GM18508 (cell line): Measurements from ENCODE around the gene ILKAP.

Source experiments
- ATAC-seq: cut with Tn5 transposase; IDR thresholded peaks from one replicate; pipeline ENCODE4 v1.9.1; 2021; ENCODE audit warnings: moderate number of reproducible peaks; ENCODE audit not compliant: insufficient read depth, unreplicated experiment

The ILKAP gene

DNA sequence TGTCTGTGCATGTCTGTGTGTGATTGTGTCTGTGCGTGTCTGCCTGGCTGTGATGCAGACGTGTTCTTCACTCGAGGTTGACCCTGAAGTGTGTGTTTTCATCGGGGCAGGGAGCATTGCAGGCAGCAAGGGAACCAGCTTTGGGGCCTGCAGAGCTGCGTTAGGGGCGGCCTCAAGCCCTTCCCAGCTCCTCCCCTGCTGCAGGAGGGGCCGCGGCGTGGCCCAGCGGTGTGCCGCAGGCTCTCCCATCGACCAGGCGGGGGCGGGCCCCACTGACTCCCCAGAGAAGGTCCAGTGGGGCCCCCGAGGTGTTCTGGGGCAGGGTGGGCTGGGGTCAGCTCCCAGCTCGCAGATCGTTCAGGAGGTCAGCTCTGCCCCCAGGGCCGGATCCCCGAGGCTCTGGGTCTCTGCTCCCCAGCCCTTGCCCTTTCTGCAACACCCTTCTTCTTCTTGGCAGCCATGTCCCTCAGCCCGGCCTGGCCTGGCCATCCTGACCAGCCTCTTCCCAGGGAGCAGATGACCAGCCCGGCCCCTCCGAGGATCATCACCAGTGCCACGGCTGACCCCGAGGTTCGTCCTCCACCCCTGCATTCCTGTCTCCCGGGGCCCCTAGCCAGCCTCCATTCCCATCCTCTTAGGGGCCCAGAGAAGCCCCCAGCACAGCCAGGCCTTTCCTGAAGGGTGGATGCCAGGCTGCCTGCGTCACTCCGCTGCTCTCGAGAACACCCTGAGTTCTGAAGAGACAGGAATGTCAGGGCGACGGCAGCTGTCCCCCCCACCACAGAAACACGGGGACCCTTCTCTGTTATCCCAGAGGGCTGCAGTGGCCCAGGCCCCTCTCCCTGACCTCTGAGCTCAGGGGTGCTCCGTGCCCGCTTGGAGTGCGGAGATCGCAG lies 76.1 kb downstream of the ILKAP start:
- no peak for ATAC-seq

DNA sequence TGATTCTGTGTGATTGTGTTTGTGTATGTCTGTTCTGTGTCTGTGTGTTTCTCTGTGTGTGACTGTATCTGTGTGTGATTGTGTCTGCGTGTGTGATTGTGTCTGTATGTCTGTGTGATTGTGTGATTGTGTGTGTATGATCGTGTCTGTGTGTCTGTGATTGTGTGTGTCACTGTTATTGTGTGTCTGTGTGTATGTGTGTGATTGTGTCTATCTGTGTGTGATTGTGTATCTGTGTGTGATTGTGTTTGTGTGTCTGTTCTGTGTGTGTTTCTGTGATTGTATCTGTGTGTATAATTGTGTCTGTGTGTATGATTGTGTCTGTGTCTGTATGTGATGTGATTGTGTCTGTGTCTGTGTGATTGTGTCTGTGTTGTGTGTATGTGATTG lies 76.7 kb downstream of the ILKAP start:
- ATAC-seq: no peak

DNA sequence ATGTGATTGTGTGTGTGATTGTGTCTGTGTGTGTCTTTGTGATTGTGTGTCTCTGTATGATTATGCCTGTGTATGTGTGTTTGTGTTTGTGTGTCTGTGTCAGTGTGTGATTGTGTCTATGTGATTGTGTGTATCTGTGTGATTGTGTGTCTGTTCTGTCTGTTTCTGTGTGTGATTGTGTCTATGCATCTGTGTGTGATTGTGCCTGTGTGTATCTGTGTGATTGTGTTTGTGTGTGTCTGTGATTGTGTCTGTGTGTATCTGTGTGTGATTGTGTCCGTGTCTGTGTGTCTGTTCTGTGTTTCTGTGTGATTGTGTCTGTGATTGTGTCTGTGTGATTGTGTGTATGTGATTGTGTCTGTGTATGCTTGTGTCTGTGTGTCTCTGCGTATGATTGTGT lies 77.2 kb downstream of the ILKAP start:
- ATAC-seq: no peak

DNA sequence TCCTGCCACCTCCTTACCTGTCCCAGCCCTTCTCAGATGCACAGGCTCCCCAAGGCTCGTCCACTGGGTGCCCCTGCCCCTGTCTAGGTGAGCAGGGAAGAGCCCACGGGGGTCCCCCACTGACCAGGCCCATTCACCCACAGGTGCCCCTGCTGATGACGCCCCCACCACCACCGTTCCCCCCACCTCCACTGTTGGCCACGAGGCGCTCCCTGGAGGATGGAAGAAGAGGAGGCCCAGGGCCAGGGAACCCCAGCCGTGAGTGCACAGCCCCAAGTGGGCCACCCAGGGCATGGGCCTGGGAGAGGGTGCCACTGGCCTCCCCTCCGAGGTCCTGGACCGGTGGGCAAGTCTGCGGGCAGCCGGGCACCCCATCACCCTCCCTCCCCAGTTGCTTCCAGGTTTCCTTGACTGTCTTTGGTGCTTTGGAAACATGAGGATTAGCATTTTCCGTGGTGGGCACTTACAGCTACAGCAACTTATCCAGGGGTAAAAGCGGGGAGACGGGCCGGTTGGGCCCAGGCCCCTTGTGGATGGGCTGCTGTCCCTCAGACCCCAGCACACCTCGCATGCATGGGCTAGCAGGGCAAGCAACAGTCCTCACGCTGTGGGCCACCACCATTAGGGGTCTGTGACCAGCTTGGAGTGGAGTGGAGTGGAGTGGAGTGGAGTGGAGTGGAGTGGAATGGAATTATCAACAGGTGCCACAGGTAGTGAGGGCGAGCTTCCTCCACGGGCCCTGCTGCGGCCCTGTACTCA lies 78.2 kb downstream of the ILKAP start:
- no peak for ATAC-seq

DNA sequence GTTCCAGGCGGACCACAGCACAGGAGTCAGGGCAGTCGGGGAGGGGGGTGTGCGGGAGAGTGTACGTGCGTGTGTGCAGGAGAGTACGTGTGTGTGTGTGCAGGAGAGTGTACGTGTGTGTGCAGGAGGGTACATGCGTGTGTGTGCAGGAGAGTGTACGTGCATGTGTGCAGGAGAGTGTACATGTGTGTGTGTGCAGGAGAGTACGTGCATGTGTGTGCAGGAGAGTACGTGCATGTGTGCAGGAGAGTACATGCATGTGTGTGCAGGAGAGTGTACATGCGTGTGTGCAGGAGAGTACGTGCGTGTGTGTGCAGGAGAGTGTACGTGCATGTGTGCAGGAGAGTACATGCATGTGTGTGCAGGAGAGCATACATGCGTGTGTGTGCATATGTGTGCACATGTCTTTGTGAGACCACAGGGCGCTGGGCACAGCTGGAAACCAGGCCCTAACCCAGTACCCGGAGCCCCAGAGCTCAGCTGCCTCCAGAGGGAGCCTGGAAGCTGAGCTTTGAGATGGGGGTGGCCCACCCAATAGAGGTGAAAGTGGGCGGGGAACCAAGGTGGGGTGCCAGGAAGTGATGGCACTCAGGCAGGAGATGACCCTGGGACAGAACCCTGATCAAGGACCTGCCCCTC lies 78.9 kb downstream of the ILKAP start:
- no peak for ATAC-seq

DNA sequence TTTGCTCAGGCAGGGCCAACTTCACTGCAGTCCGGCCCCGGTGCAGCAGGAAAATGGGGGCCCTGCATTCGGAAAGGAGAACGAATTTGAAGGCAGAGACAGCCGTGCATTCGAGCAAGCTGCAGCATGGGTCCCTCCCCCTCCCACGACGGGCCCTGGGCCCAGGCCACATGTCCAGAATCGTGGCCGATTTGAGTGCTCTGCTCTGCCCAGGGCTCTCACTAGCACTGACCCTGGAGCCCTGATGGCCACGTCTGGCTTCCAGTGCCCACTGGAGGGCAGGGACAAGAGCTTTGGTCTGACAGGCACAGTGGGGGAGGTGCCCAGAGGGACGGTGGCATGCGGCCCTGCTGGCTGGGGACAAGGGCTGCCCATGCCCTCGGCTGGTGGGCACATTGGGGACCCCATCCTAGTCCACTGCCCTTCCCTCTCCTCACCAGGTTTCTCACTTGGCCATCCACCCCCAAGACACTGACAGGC lies 79.5 kb downstream of the ILKAP start:
- ATAC-seq: no peak

DNA sequence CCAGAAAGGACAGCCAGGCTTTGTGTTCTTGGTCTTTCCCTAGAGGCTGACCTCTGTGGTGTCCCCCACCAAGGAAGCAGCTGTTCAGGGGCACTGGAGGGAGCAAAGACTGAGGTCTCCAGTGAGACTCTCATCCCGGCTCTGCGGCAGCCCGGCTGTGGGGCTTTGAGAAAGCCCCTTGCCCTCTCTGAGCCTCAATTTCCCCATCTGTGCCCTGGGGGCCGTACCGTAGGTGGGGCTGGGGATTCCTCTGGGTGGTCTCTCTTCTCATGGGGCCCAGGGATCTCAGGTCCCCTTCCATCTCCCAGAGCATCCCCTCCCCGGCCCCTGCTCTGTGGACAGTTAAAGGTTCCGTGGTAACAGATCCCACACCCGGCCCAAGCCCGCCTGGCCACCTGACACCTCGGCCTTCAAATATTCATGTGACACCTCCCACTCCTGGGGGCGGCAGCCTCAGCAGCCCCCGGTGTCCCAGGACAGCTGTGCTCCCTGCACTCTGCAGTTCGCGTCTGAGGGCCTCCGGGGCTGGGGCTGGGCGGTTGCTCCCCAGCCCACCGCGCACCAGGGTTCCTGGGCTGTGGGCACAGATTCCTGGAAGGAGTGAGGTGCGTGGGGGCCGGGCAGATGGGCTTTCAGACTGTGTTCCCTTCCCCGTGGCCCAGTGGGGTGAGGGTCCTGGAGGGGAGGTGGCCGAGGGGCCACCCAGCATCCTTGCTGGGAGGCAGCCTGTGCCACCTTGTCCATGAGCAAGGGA lies 80.1 kb downstream of the ILKAP start:
- ATAC-seq: no peak

DNA sequence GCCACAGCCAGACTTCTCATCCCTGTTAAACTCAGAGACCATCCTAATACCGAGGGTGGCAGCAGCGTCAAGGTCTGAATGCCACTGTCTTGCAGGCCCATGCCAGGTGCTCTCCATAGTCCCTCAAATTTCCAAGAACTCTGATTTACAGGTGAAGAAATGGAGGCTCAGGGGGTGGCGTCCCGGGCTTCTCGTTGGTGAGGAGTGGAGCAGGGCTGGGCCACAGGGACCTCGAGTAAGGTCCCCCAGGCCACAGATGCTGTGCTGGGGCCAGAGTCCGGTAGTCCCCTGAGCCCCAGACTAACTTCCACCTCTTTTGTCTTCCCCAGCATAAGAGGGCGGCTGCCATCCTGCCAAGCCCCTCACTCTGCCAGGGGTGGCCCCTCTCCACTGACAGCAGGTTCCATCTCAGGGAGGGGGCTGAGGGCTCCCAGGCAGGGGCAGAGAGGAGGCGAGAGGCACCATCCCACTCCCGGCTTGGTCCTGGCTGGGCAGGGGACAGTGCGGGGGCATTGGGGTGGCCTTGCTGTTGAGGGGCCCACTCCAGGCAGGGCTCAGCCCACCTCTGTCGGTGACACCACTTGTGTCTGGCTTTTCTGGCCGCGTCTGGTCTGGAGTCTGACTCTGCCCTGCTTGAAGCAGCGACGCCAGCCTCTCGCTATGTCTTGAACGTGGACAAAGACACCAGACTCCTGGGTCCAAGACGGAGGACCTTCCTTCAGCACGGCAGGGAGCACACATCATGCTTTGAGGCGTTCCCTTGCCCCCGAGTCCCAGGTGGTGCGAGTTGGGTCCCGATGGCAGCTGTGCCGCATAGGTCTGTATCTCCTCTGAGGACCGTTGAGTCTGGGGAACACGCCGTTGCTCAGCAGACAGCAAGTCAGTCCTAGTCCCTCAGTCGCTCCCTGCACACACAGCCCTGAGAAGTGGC lies 80.9 kb downstream of the ILKAP start:
- ATAC-seq: no peak

DNA sequence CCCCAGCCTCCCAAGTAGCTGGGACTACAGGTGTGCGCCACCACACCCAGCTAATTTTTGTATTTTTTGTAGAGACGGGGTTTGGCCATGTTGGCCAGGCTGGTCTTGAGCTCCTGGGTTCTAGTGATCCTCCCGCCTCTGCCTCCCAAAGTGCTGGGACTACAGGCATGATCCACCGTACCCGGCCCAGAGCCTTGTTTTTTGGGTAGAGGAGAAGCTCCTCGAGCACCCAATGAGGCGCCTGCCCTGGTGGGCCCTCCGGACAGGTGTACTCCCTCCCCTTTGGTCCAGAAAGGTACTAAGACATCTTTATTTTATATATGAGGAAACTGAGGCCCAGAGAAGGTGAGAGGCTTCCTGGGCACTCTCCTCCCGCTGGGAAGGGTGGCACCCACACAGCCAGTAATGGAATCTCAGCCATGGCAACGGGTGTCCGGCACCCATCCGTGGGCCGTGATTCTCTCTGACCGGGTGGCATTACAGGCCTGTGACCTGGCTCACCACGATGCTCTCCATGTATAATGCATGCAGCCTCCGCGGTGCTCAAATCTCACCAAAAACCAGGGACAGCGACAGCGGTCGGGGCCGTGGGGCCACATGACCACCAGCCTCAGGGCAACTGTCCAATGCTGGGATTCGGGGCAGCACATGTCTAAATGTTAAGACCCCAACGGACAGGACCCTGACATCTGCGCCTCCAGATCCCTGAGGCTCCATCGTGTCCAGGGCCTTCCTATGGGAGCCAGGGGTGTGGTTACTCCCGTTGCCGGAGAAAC lies 81.8 kb downstream of the ILKAP start:
- no peak for ATAC-seq

DNA sequence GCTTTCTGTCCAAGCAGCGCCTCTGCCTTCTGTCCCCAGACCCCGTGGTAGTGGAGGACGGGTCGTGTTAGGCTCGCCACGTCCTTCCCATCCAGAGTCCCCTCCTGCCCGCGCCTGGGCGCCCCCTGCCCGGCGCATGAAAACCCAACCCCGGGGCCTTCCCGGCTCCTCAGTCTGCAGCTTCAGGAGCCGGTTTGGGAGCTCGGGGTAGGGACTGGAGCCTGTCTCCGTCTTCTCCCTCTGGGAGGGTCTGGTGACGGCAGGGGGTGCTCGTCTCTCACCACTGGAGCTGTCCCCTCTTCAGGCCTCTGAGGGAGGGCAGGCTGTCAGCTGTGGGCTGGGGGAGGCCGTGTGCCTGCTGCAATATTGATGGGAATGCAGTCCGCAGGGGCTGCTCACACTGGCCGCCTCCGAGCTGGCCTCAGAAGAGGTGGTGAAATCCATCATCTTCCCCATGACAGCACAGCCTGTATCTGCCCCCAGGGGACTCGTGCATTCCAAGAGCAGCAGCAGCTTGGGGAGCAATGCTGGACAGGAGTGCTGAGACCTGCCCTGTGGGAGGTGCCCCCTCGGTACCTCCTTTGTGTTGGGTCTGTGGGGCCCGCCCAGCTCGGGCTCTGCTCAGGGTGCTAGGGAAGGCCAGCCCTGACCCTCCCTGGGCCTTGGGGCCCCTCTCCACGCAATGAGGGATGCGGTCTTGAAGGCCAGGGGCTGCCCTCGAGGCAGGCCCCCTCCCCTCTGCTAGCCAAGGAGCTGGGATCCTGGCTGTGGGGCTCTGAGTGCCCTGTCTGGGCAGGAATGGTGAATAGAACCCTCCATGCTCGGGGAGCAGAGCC lies 82.8 kb downstream of the ILKAP start:
- no peak for ATAC-seq
